Hepatocyte (in vitro differentiated cells): Measurements from ENCODE around the gene ARHGEF4. TPM values are rescaled to one million over a fixed set of nuclear protein-coding genes. Genes with fewer than 3 reads are reported as not detected.

Experiments
- DNase-seq: peaks from one replicate; pipeline ENCODE4 v3.0.0-alpha.2; 2016; ENCODE audit warnings: low spot score
- H2AFZ ChIP-seq: fragments of 200-600 bp; sonication (generic); 2 replicates; pipeline ENCODE4 v1.6.0; 2016; ENCODE audit warnings: antibody characterized with exemption, mild to moderate bottlenecking
- H3K27ac ChIP-seq: fragments of 200-600 bp; sonication (generic); 2 replicates; pipeline ENCODE4 v1.5.1; 2016; ENCODE audit warnings: mild to moderate bottlenecking
- H3K27me3 ChIP-seq: fragments of 200-600 bp; sonication (generic); 2 replicates; pipeline ENCODE4 v1.6.1; 2016
- H3K36me3 ChIP-seq: fragments of 200-600 bp; sonication (generic); replicated peaks from 2 replicates; pipeline ENCODE4 v1.5.1; 2016; ENCODE audit warnings: low read depth; ENCODE audit not compliant: insufficient read depth
- H3K4me1 ChIP-seq: fragments of 200-600 bp; sonication (generic); 2 replicates; pipeline ENCODE4 v1.5.1; 2016; ENCODE audit warnings: mild to moderate bottlenecking, moderate library complexity; ENCODE audit not compliant: insufficient read depth
- H3K4me2 ChIP-seq: fragments of 200-600 bp; sonication (generic); 2 replicates; pipeline ENCODE4 v1.6.0; 2016
- H3K4me3 ChIP-seq: fragments of 200-600 bp; sonication (generic); 2 replicates; pipeline ENCODE4 v1.5.1; 2016; ENCODE audit warnings: mild to moderate bottlenecking
- H3K79me2 ChIP-seq: fragments of 200-600 bp; sonication (generic); 2 replicates; pipeline ENCODE4 v1.6.0; 2017; ENCODE audit warnings: mild to moderate bottlenecking
- H3K9me2 ChIP-seq: fragments of 200-600 bp; sonication (generic); replicated peaks from 2 replicates; pipeline ENCODE4 v1.6.0; 2017; ENCODE audit warnings: mild to moderate bottlenecking; ENCODE audit not compliant: insufficient read depth
- H3K9me3 ChIP-seq: fragments of 200-600 bp; sonication (generic); 2 replicates; pipeline ENCODE4 v1.5.1; 2016; ENCODE audit warnings: low read depth, mild to moderate bottlenecking
- H4K20me1 ChIP-seq: fragments of 200-600 bp; sonication (generic); 2 replicates; pipeline ENCODE4 v1.6.0; 2016; ENCODE audit warnings: mild to moderate bottlenecking; ENCODE audit not compliant: insufficient read depth, poor library complexity, severe bottlenecking
- CTCF ChIP-seq: fragments of 200-600 bp; sonication (generic); IDR thresholded peaks from 2 replicates; pipeline ENCODE4 v1.5.1; 2016; ENCODE audit warnings: antibody characterized with exemption, mild to moderate bottlenecking; ENCODE audit not compliant: poor library complexity
- EZH2 ChIP-seq: fragments of 200-600 bp; sonication (generic); IDR thresholded peaks from 2 replicates; pipeline ENCODE4 v1.6.1; 2016; ENCODE audit warnings: antibody characterized with exemption, mild to moderate bottlenecking, borderline replicate concordance
- EZH2phosphoT487 ChIP-seq: fragments of 200-600 bp; sonication (generic); IDR thresholded peaks from one replicate; pipeline ENCODE4 v1.6.1; 2018; ENCODE audit warnings: antibody characterized with exemption, mild to moderate bottlenecking, low read depth, moderate library complexity; ENCODE audit not compliant: unreplicated experiment, severe bottlenecking
- WGBS: methylation state at CpG from one replicate; pipeline ENCODE4 v1.1.6; 2016; ENCODE audit warnings: low lambda C conversion rate; ENCODE audit errors: missing lambda C conversion rate; 5-methylcytosine and 5-hydroxymethylcytosine counted together
- polyA plus RNA-seq: library from polyadenylated mRNA; unstranded; fragments of >200 nt; fragmentation: Nextera tagmentation; extraction: Ambion mirVana; gene quantifications from 2 replicates; pipeline ENCODE4 v1.2.1, GENCODE V29; 2016
- total RNA-seq: library from RNA; depleted of rRNA; stranded (reverse); fragments of >200 nt; gene quantifications from 2 replicates; pipeline ENCODE4 v1.2.3, GENCODE V29; 2014

The ARHGEF4 gene
- total and polyA plus RNA-seq, 2 experiments from 2014 or later: 11.2 to 15.8 TPM

GRCh38 chr2:130966149-130966774 is 129.5 kb downstream of the ARHGEF4 start:
- H4K20me1 ChIP-seq: no peaks in the 10 kb centered on the region
- peaks cover 57% of the 10 kb centered on the region for H3K27me3 ChIP-seq

GRCh38 chr2:130966775-130967490 is 130.2 kb downstream of the ARHGEF4 start:
- peaks cover 51% of the 10 kb centered on the region for H3K27me3 ChIP-seq
- H3K4me2 ChIP-seq: no peak overlapping the region
- H2AFZ ChIP-seq: no peak overlapping the region
- no peaks in the 10 kb centered on the region for H3K36me3 ChIP-seq
- H3K79me2 ChIP-seq: no peaks in the 10 kb centered on the region
- no peaks in the 10 kb centered on the region for H4K20me1 ChIP-seq
- no peak overlapping the region for H3K27ac ChIP-seq
- no peak overlapping the region for H3K4me3 ChIP-seq
- H3K9me2 ChIP-seq: no peaks in the 10 kb centered on the region
- H3K9me3 ChIP-seq: no peaks in the 10 kb centered on the region
- 66% methylated on average over 14 of the region's 14 CpGs for whole genome bisulfite sequencing
- DNase-seq: no peak
- TF ChIP-seq CTCF (no peak), EZH2phosphoT487 (no peak), EZH2 (peak; percentile 33)
- peaks cover 6% of the 10 kb centered on the region for H3K4me1 ChIP-seq

More at GRCh38 chr2:130966149-130966774, 129.5 kb downstream of the ARHGEF4 start:
- Histone ChIP-seq H2AFZ (no peak overlapping the region), H3K9me2 (no peaks in the 10 kb centered on the region), H3K79me2 (no peaks in the 10 kb centered on the region), H3K4me1 (peaks cover 6% of the 10 kb centered on the region), H3K4me3 (no peak overlapping the region), H3K27ac (no peak overlapping the region), H3K4me2 (no peak overlapping the region), H3K36me3 (no peaks in the 10 kb centered on the region), H3K9me3 (no peaks in the 10 kb centered on the region)
- no peak for DNase-seq
- WGBS: 47% methylated on average over 15 of the region's 15 CpGs
- peak; percentile 38 for TF ChIP-seq EZH2
- no peak for TF ChIP-seq CTCF

GRCh38 chr2:130972410-130972809 is 135.7 kb downstream of the ARHGEF4 start:
- H3K27ac ChIP-seq: no peak overlapping the region
- H3K4me1 ChIP-seq: no peaks in the 10 kb centered on the region
- peaks cover 3% of the 10 kb centered on the region for H3K27me3 ChIP-seq
- H3K4me2 ChIP-seq: no peak overlapping the region
- H3K36me3 ChIP-seq: no peaks in the 10 kb centered on the region
- no peak for TF ChIP-seq EZH2
- TF ChIP-seq EZH2phosphoT487: no peak
- TF ChIP-seq CTCF: no peak
- no peaks in the 10 kb centered on the region for H3K9me3 ChIP-seq
- no peaks in the 10 kb centered on the region for H4K20me1 ChIP-seq
- H2AFZ ChIP-seq: no peak overlapping the region
- no peaks in the 10 kb centered on the region for H3K79me2 ChIP-seq
- WGBS: 53% methylated on average over 1 of the region's 1 CpG
- H3K9me2 ChIP-seq: no peaks in the 10 kb centered on the region
- no peak overlapping the region for H3K4me3 ChIP-seq
- no peak for DNase-seq
